Testis (tissue), 3 donors: ENCODE data around the gene AMBN. TPM values are rescaled to one million over a fixed set of nuclear protein-coding genes. Genes with fewer than 3 reads are reported as not detected.

ENCODE experiments used
- DNase-seq: peaks from one replicate; pipeline ENCODE4 v3.0.0-alpha.2; 2019
- H3K27ac ChIP-seq, 2 donors: fragments of 200-600 bp; sonication (generic); one replicate each; pipeline ENCODE4 v1.5.1; 2019
- H3K27me3 ChIP-seq: fragments of 200-600 bp; sonication (generic); one replicate; pipeline ENCODE4 v1.5.1; 2019
- H3K36me3 ChIP-seq: fragments of 200-600 bp; sonication (generic); one replicate; pipeline ENCODE4 v1.5.1; 2017; ENCODE audit warnings: low read depth; ENCODE audit errors: missing control alignments
- H3K4me1 ChIP-seq: fragments of 200-600 bp; sonication (generic); one replicate; pipeline ENCODE4 v1.5.1; 2019
- H3K4me3 ChIP-seq, 2 donors: fragments of 200-600 bp; sonication (generic); one replicate each; pipeline ENCODE4 v1.5.1; 2017 to 2019
- H3K9me3 ChIP-seq: fragments of 200-600 bp; sonication (generic); one replicate; pipeline ENCODE4 v1.5.1; 2017
- POLR2A ChIP-seq: fragments of 450-650 bp; IDR thresholded peaks from one replicate; pipeline ENCODE4 v1.6.1; 2017; ENCODE audit warnings: antibody characterized with exemption, mild to moderate bottlenecking, moderate library complexity
- WGBS, 2 donors: methylation state at CpG; one replicate each; pipeline ENCODE4 v1.1.5; 2018; 5-methylcytosine and 5-hydroxymethylcytosine counted together
- intact Hi-C: fragments of 100-400 bp; cut with DNase I; formaldehyde crosslinking; loops from one replicate; pipeline ENCODE4 v1.15.1; 2023; ENCODE audit warnings: low total_unique reads
- polyA plus RNA-seq: library from polyadenylated mRNA; stranded (reverse); fragments of 350-450 nt; fragmentation: Illumina TruSeq; extraction: RNeasy Lipid Tissue Mini Kit (QIAGEN cat#74804); gene quantifications from one replicate; pipeline ENCODE4 v1.2.3, GENCODE V29; 2014; ENCODE audit warnings: low read depth, low replicate concordance; ENCODE audit not compliant: insufficient read depth
- total RNA-seq, 2 donors: library from RNA; depleted of rRNA; stranded (reverse); fragments of >200 nt; gene quantifications; one replicate each; pipeline ENCODE4 v1.2.3, GENCODE V29; 2016
- TF ChIP-seq, protein P1 (sequence below), 3 experiments: fragments of 450-650 bp in 2 of 3; fragments of 200-600 bp in 1 of 3; sonication (generic) in 1 of 3; IDR thresholded peaks; one replicate each; pipeline ENCODE4 v1.5.1; 2016 to 2019; ENCODE audit warnings: antibody characterized with exemption in 3 of 3, mild to moderate bottlenecking in 2 of 3, moderate library complexity in 1 of 3

AMBN gene
- total and polyA plus RNA-seq, 3 donors from 2014 or later, result 0.21 to 0.74 TPM; not detected in 1

DNA sequence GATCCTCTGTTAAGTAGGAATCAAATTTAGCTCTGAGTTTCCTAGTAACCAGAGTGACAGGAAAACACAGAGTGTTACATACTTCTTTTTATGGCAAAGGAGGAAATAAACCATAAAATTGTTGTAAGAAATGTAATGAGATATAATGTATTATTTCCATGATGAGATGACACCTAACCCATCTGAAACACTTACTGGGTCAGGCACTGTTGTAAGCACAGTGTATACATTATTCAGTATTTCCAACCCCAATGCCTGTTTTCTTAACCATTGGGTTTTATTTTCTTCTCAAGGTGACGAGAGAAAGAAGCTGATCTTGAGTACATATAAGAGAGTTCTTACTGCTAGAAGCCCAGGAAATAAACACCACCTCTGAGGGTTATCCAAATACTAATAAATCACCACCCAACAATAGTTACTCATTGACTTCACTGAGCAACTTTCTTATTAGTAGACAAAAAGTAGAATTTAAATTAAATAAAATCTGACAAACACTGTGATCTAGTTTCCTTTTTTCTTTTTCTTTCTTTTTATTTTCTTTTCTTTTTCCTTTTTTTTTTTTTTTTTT is 32.3 kb downstream of the AMBN start:
- Histone ChIP-seq H3K27me3 (no peaks in the 10 kb centered on the region), H3K4me1 (no peaks in the 10 kb centered on the region), H3K9me3 (no peaks in the 10 kb centered on the region), H3K36me3 (no peaks in the 10 kb centered on the region), H3K27ac (no peak overlapping the region), H3K4me3 (no peak overlapping the region)
- TF ChIP-seq, protein P1, sequence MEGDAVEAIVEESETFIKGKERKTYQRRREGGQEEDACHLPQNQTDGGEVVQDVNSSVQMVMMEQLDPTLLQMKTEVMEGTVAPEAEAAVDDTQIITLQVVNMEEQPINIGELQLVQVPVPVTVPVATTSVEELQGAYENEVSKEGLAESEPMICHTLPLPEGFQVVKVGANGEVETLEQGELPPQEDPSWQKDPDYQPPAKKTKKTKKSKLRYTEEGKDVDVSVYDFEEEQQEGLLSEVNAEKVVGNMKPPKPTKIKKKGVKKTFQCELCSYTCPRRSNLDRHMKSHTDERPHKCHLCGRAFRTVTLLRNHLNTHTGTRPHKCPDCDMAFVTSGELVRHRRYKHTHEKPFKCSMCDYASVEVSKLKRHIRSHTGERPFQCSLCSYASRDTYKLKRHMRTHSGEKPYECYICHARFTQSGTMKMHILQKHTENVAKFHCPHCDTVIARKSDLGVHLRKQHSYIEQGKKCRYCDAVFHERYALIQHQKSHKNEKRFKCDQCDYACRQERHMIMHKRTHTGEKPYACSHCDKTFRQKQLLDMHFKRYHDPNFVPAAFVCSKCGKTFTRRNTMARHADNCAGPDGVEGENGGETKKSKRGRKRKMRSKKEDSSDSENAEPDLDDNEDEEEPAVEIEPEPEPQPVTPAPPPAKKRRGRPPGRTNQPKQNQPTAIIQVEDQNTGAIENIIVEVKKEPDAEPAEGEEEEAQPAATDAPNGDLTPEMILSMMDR (IDR thresholded peaks at IDR 0.05), result no peak
- TF ChIP-seq POLR2A, result no peak
- DNase-seq, result no peak
- intact Hi-C loops, result no loop called here
- 63 to 70% methylated on average over 1 of the region's 1 CpG for WGBS, 2 donors

DNA sequence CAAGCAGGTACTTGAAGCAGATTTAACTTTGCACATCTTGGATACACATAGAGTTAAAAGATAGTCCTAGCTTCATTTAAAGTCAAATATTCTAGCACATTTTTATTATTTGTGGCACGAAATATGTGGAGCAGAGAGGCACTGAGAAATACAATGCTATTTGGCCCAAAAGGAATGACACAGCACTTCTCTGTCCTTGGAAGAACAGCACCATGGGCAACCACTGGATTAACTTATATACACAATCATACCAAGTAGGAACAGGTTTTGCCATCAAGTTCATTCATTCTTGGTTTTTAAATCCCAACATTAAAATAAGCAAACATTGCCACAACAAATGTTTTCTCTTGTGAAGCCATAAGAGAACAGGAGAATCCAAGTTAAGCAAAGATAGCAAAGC is 35.6 kb downstream of the AMBN start:
- H3K9me3 ChIP-seq, result no peaks in the 10 kb centered on the region
- H3K27ac ChIP-seq, result no peak overlapping the region
- TF ChIP-seq, protein P1 (IDR thresholded peaks at IDR 0.05), result no peak
- no peak for TF ChIP-seq POLR2A
- intact Hi-C loops, result no loop called here
- no peaks in the 10 kb centered on the region for H3K4me1 ChIP-seq
- no peak overlapping the region for H3K4me3 ChIP-seq
- no peaks in the 10 kb centered on the region for H3K36me3 ChIP-seq
- 62 to 63% methylated on average over 1 of the region's 1 CpG for WGBS, 2 donors
- H3K27me3 ChIP-seq, result no peaks in the 10 kb centered on the region
- no peak for DNase-seq

DNA sequence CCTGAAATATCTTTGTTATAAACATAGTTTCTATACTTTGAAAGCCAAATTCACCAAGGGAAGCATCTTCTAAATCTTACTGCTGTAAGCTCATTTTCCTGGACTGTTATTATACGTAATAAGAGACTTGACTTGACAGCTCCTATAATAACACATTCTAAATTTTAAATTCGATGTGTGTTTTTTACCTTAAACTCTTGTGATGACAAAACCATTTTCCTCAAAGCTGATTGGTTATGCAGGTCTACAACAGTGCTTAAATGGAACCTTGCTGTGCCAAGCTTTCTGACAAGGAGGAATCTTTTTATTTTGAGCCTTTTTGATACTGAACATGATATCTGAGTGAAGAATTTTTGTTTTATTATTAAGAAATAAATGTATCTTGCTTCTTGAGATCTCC is 36.4 kb downstream of the AMBN start, which contains the start of gene ENAM:
TSS of gene ENAM (plus strand) at position 301 of the 400 bp plus-strand sequence. CDS start 757 bp downstream, outside the sequence.
- H3K36me3 ChIP-seq, result no peaks in the 10 kb centered on the region
- DNase-seq, result no peak
- H3K9me3 ChIP-seq, result no peaks in the 10 kb centered on the region
- 88 to 89% methylated on average over 2 of the region's 2 CpGs for WGBS, 2 donors
- H3K4me3 ChIP-seq, result no peak within 1 kb of the TSS
- TF ChIP-seq, protein P1 (IDR thresholded peaks at IDR 0.05), result no peak
- TF ChIP-seq POLR2A, result no peak
- H3K27ac ChIP-seq, result no peak within 1 kb of the TSS
- no peaks in the 10 kb centered on the region for H3K27me3 ChIP-seq
- intact Hi-C loops, result no loop called here
- H3K4me1 ChIP-seq, result no peaks in the 10 kb centered on the region

DNA sequence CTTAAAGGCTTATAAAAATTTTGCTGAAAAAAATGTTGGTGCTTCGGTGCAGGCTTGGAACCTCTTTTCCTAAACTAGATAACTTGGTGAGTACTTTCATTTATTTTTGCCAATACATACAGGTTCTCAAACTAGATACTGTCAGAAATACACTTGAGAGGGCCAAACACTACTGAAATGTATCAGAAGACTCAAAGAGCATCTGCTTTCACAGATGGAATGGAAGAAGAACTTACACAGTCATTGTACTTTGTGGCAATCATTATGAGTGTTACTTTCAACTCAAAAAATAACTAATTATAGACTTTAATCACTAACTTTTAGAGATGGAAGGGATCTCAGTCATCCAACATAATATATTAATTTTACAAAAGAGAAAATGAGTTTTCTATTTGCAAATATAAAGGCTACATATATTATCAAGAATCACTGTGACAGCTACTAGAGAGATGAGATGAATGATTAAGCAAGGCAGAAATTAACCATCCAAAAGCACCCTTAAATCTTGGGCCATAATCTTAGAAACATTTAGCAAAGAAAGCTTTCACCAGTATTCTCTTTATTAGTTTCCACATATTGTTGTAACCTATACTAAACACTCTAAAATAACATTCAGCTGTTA is 37.5 kb downstream of the AMBN start:
- DNase-seq, result no peak
- Histone ChIP-seq H3K4me1 (no peaks in the 10 kb centered on the region), H3K27ac (no peak overlapping the region), H3K27me3 (no peaks in the 10 kb centered on the region), H3K36me3 (no peaks in the 10 kb centered on the region), H3K4me3 (no peak overlapping the region), H3K9me3 (no peaks in the 10 kb centered on the region)
- intact Hi-C loops, result no loop called here
- 94 to 97% methylated on average over 1 of the region's 1 CpG for WGBS, 2 donors
- TF ChIP-seq POLR2A, result no peak
- TF ChIP-seq, protein P1 (IDR thresholded peaks at IDR 0.05), result no peak

DNA sequence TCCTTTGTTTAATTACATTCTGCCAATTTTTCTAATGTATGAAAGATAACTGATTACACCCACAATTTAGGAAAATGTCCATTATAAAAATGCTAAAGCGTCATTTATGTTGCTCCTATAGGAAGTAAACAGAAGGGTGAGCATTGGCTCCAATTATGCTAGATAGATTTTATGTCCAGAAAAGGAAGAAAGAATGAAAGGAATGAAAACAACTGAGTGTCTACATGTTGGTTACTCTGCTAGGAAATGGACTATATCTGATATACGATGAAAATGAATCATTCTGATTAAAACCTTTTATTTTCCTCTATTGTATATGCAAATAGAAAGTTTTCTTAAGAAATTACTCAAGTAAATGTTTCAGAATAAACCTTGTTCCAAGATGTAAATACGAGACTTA is 38.1 kb downstream of the AMBN start:
- no peaks in the 10 kb centered on the region for H3K9me3 ChIP-seq
- 89 to 92% methylated on average over 3 of the region's 3 CpGs for WGBS, 2 donors
- TF ChIP-seq POLR2A, result no peak
- TF ChIP-seq, protein P1 (IDR thresholded peaks at IDR 0.05), result no peak
- H3K4me1 ChIP-seq, result no peaks in the 10 kb centered on the region
- no peak for DNase-seq
- intact Hi-C loops, result no loop called here
- H3K27ac ChIP-seq, result no peak overlapping the region
- H3K4me3 ChIP-seq, result no peak overlapping the region
- no peaks in the 10 kb centered on the region for H3K36me3 ChIP-seq
- no peaks in the 10 kb centered on the region for H3K27me3 ChIP-seq
